Suppressor macrophage (primary cell): ENCODE data around the gene FRAT1.

Experiments
- DNase-seq, 4 experiments: peaks; one replicate each; pipeline ENCODE4 v3.0.0-alpha.2; 2020 to 2022

FRAT1 gene

DNA sequence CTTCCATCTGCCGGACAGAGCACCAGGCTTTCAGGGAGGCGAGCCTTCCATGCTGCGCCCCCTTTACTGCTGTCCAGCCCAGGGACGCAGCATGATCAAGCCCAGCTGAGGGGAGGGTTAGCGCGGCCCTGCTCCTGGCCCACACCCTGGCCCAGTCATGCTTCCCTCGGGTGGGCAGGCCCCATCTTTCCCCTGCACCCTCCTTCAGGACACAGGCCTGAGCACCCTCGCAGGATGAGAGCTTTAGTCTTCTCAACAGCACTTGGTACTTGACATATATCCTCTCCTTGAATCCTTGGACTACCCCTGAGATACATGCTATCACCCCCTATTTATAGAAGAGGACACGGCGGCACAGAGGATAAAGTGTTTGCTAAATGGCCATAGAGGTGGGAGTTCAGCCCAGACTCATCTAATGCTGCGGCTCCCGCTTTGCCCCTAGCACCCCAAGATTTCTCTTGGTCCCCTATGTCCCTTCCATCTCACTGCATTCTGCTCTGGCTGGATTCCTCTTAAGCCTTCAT lies 48.1 kb downstream of the FRAT1 start:
- no peak for DNase-seq
